ENCODE results near the gene ADAMTS5.

DNA sequence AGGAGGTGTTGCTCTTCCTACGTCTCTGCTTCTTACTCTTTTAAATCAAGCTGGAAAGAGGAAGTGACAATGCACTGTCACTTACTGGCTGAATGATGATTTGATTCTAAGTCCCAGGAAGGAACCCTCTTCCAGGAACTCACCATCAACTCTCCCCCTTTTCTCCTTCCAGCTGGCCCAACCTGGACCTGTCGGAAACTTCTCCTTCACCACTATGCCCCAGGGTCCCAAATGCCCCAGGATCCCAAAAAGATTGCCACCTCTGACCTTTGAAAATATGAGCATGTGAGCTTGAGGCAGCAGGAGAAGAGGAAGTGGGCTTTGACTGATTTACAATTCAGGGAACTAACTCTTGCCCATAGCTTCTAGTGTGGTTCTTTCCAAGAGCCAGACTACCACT lies 5.3 kb upstream of the ADAMTS5 start:
- TF ChIP-seq EZH2 (IDR thresholded peaks at IDR 0.05; ENCODE audit: low read length) (no peak), CTCF (optimal IDR thresholded peaks at IDR 0.05 in 1 of 3, IDR thresholded peaks at IDR 0.05 in 1 of 3, conservative IDR thresholded peaks at IDR 0.05 in 1 of 3; ENCODE audit: extremely low read depth in 1 of 3, insufficient read depth in 2 of 3, low read length in 3 of 3) (no peak)

Data from keratinocyte (primary cell).